Loucy (cell line): ENCODE measurements around the gene RAB14.
A peak's percentile ranks its signal among the peaks of the same experiment; 100 is the strongest.

ENCODE experiments used
- H2AFZ ChIP-seq: fragments of 200-600 bp; sonication (generic); 2 replicates; pipeline ENCODE4 v1.6.0; 2016; ENCODE audit warnings: antibody characterized with exemption, mild to moderate bottlenecking, low read length, moderate library complexity
- H3F3A ChIP-seq: fragments of 200-600 bp; 2 replicates; pipeline ENCODE4 v1.6.0; 2016; ENCODE audit warnings: antibody characterized with exemption, low read depth, mild to moderate bottlenecking
- H3K27me3 ChIP-seq: fragments of 200-600 bp; sonication (generic); 2 replicates; pipeline ENCODE4 v1.6.1; 2014; ENCODE audit warnings: low read length, mild to moderate bottlenecking; ENCODE audit not compliant: insufficient read depth, poor library complexity, severe bottlenecking
- H3K36me3 ChIP-seq: fragments of 200-600 bp; sonication (generic); 2 replicates; pipeline ENCODE4 v1.6.1; 2016; ENCODE audit warnings: low read length; ENCODE audit not compliant: insufficient read depth
- H3K4me1 ChIP-seq: fragments of 200-600 bp; sonication (generic); 2 replicates; pipeline ENCODE4 v1.5.1; 2014; ENCODE audit warnings: low read length, mild to moderate bottlenecking; ENCODE audit not compliant: insufficient read depth, poor library complexity, severe bottlenecking
- H3K4me2 ChIP-seq: fragments of 200-600 bp; sonication (generic); 2 replicates; pipeline ENCODE4 v1.6.0; 2014; ENCODE audit warnings: antibody characterized with exemption, low read length, low read depth, mild to moderate bottlenecking; ENCODE audit not compliant: poor library complexity, severe bottlenecking
- H3K4me3 ChIP-seq: fragments of 200-600 bp; sonication (generic); 2 replicates; pipeline ENCODE4 v1.5.1; 2014; ENCODE audit warnings: low read length, mild to moderate bottlenecking, mixed read lengths; ENCODE audit not compliant: poor library complexity, severe bottlenecking
- H3K79me2 ChIP-seq: fragments of 200-600 bp; sonication (generic); 2 replicates; pipeline ENCODE4 v1.6.1; 2014; ENCODE audit warnings: low read length; ENCODE audit not compliant: insufficient read depth
- H3K9ac ChIP-seq: fragments of 200-600 bp; sonication (generic); 2 replicates; pipeline ENCODE4 v1.6.0; 2014; ENCODE audit warnings: mild to moderate bottlenecking, low read depth, low read length, moderate library complexity; ENCODE audit not compliant: poor library complexity, severe bottlenecking
- H3K9me2 ChIP-seq: fragments of 200-600 bp; sonication (generic); replicated peaks from 2 replicates; pipeline ENCODE4 v1.6.1; 2016; ENCODE audit warnings: low read depth, low read length, mixed read lengths
- H3K9me3 ChIP-seq: fragments of 200-600 bp; sonication (generic); 2 replicates; pipeline ENCODE4 v1.6.1; 2014; ENCODE audit warnings: mild to moderate bottlenecking, antibody characterized with exemption, low read length, low read depth; ENCODE audit not compliant: insufficient read depth
- H4K20me1 ChIP-seq: fragments of 200-600 bp; sonication (generic); 2 replicates; pipeline ENCODE4 v1.6.0; 2014; ENCODE audit warnings: antibody characterized with exemption, low read length, mild to moderate bottlenecking; ENCODE audit not compliant: insufficient read depth, poor library complexity, severe bottlenecking
- EZH2phosphoT487 ChIP-seq: fragments of 200-600 bp; IDR thresholded peaks from 2 replicates; pipeline ENCODE4 v1.6.1; 2018; ENCODE audit warnings: antibody characterized with exemption, mild to moderate bottlenecking, moderate library complexity, borderline replicate concordance
- TF ChIP-seq, protein P1 (sequence below): fragments of 200-600 bp; sonication (generic); conservative IDR thresholded peaks from 2 replicates; pipeline ENCODE4 v1.5.1; 2014; ENCODE audit warnings: mild to moderate bottlenecking, antibody characterized with exemption, low read length

RAB14 gene

DNA sequence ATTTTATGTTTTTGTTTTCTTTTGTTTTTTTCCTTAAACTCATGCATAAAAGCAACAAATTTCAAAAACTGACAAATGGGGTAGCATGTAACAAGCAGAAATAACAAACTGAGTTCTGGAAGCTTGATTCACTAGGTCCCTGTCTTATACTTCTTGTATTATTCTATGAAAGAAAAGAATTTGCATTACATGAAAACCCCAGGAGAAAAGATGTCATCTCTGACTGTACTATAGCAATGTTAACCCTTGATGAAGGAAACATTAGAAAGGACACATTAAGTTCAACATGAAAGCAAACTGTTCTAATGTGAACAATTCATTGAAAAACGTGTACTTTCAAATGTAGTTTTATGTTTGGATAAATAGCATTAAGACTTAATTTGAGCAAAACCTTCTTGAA lies 9.2 kb downstream of the RAB14 start:
- Histone ChIP-seq H3K4me2 (peak overlapping the region; percentile 99), H3K9me2 (no peaks in the 10 kb centered on the region), H3K9ac (no peak overlapping the region), H3F3A (0 out of 2 replicates have a peak, but pooled peaks cover 4% of the 10 kb centered on the region), H3K27me3 (no peaks in the 10 kb centered on the region), H2AFZ (no peak overlapping the region), H3K79me2 (peaks cover 99% of the 10 kb centered on the region), H3K9me3 (no peaks in the 10 kb centered on the region), H3K36me3 (peaks cover 12% of the 10 kb centered on the region; the same call in 1 of the 2 replicates), H4K20me1 (peaks cover 99% of the 10 kb centered on the region), H3K4me3 (no peak overlapping the region), H3K4me1 (peaks cover 63% of the 10 kb centered on the region)
- TF ChIP-seq EZH2phosphoT487: no peak
- TF ChIP-seq, protein P1, sequence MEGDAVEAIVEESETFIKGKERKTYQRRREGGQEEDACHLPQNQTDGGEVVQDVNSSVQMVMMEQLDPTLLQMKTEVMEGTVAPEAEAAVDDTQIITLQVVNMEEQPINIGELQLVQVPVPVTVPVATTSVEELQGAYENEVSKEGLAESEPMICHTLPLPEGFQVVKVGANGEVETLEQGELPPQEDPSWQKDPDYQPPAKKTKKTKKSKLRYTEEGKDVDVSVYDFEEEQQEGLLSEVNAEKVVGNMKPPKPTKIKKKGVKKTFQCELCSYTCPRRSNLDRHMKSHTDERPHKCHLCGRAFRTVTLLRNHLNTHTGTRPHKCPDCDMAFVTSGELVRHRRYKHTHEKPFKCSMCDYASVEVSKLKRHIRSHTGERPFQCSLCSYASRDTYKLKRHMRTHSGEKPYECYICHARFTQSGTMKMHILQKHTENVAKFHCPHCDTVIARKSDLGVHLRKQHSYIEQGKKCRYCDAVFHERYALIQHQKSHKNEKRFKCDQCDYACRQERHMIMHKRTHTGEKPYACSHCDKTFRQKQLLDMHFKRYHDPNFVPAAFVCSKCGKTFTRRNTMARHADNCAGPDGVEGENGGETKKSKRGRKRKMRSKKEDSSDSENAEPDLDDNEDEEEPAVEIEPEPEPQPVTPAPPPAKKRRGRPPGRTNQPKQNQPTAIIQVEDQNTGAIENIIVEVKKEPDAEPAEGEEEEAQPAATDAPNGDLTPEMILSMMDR: no peak

DNA sequence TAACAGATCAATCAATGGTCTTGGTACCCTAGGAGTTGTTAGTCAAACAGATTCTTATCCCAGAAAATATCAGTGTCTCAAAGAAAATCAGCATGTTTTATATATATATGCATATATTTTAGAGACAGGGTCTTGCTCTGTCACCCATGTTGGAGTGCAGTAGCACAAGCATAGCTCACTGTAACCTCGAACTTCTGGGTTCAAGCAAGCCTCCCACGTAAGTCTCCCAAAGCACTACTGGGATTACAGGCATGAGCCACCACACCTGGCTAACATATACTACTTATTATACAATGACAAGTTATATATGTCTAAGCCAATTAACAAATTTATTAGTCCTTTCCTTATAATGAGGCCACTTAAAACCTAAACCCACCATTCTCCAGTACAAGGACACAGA lies 10.4 kb downstream of the RAB14 start:
- TF ChIP-seq EZH2phosphoT487: no peak
- TF ChIP-seq, protein P1: no peak
- peaks cover 99% of the 10 kb centered on the region for H3K79me2 ChIP-seq
- H3K9me3 ChIP-seq: no peaks in the 10 kb centered on the region
- H3K9ac ChIP-seq: no peak overlapping the region
- no peak overlapping the region for H2AFZ ChIP-seq
- H3K36me3 ChIP-seq: peaks cover 18% of the 10 kb centered on the region; the same call in 1 of the 2 replicates
- H3K4me3 ChIP-seq: no peak overlapping the region
- peaks cover 59% of the 10 kb centered on the region for H3K4me1 ChIP-seq
- peaks cover 99% of the 10 kb centered on the region for H4K20me1 ChIP-seq
- H3F3A ChIP-seq: no peaks in the 10 kb centered on the region
- H3K27me3 ChIP-seq: no peaks in the 10 kb centered on the region
- H3K9me2 ChIP-seq: no peaks in the 10 kb centered on the region
- peak overlapping the region; percentile 99 for H3K4me2 ChIP-seq

DNA sequence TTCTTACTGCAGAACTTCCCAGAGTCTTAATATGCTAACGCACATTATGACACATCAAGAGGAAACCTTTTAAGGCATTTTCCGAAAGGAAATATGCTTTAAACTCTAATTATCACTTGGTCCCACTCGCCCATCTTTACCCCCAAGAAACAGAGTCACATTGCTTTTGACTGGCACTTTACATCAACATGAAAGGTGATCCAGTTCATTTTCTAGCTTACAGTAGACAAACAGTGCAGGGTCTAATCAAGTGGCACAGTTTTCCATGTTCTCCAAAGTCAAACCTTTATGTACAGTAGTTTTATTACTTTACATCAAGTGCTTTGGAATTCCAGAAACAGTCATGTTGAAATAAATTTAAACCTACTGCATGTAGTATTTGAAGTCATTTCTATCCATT lies 12.0 kb downstream of the RAB14 start:
- Histone ChIP-seq H4K20me1 (peaks cover 99% of the 10 kb centered on the region), H3F3A (no peaks in the 10 kb centered on the region), H2AFZ (no peak overlapping the region), H3K4me3 (no peak overlapping the region), H3K79me2 (peaks cover 99% of the 10 kb centered on the region), H3K4me2 (no peak overlapping the region), H3K9ac (no peak overlapping the region), H3K9me2 (no peaks in the 10 kb centered on the region), H3K36me3 (peaks cover 30% of the 10 kb centered on the region; the same call in 1 of the 2 replicates), H3K27me3 (no peaks in the 10 kb centered on the region), H3K9me3 (no peaks in the 10 kb centered on the region), H3K4me1 (peaks cover 53% of the 10 kb centered on the region)
- TF ChIP-seq EZH2phosphoT487: no peak
- TF ChIP-seq, protein P1: no peak
